CD4-positive, alpha-beta T cell treated with Interleukin-12 subunit alpha and Interleukin-12 subunit beta, for 1 hour (primary cell): ENCODE measurements around the gene CHDH.

Source experiments
- DNase-seq: peaks from one replicate; pipeline ENCODE4 v3.0.0-alpha.2; 2020

CHDH gene

GRCh38 chr3:53780806-53781205 lies 65.4 kb downstream of the CHDH start:
- DNase-seq: no peak

- no peak for DNase-seq
Measured at GRCh38 chr3:53780171-53780570, 66.0 kb downstream of the CHDH start.

- no peak for DNase-seq
Measured at GRCh38 chr3:53778153-53778552, 68.1 kb downstream of the CHDH start.

- DNase-seq: no peak
Measured at GRCh38 chr3:53777468-53777867, 68.8 kb downstream of the CHDH start.

- DNase-seq: no peak
Measured at GRCh38 chr3:53776494-53777101, 69.6 kb downstream of the CHDH start.

- no peak for DNase-seq
Measured at GRCh38 chr3:53775834-53776251, 70.4 kb downstream of the CHDH start.

- no peak for DNase-seq
Measured at GRCh38 chr3:53775018-53775417, 71.2 kb downstream of the CHDH start.

- DNase-seq: no peak
Measured at GRCh38 chr3:53774414-53774813, 71.8 kb downstream of the CHDH start.

GRCh38 chr3:53773611-53774368 lies 72.4 kb downstream of the CHDH start:
- DNase-seq: no peak

GRCh38 chr3:53773021-53773436 lies 73.2 kb downstream of the CHDH start:
- DNase-seq: no peak

- DNase-seq: no peak
Measured at GRCh38 chr3:53772562-53772961, 73.7 kb downstream of the CHDH start.

- no peak for DNase-seq
Measured at GRCh38 chr3:53768478-53769459, 77.5 kb downstream of the CHDH start.

GRCh38 chr3:53766706-53767105 lies 79.5 kb downstream of the CHDH start:
- DNase-seq: no peak

- DNase-seq: no peak
Measured at GRCh38 chr3:53765753-53766152, 80.5 kb downstream of the CHDH start.

- no peak for DNase-seq
Measured at GRCh38 chr3:53764026-53764775, 82.0 kb downstream of the CHDH start.

- DNase-seq: no peak
Measured at GRCh38 chr3:53763353-53763752, 82.9 kb downstream of the CHDH start.
